Measurements from ENCODE around the gene ZFYVE1.

GRCh38 chr14:72943876-72944430 is 83.0 kb downstream of the ZFYVE1 start:
- TF ChIP-seq HDGF (IDR thresholded peaks at IDR 0.05; ENCODE audit: borderline replicate concordance), result no peak
- no peak for TF ChIP-seq BHLHE40 (IDR thresholded peaks at IDR 0.05; ENCODE audit: borderline replicate concordance)
- no peak for TF ChIP-seq ZNF384 (IDR thresholded peaks at IDR 0.05)
- TF ChIP-seq FOXK2 (IDR thresholded peaks at IDR 0.05), result no peak
- TF ChIP-seq SUZ12 (IDR thresholded peaks at IDR 0.05), result no peak
- TF ChIP-seq PKNOX1 (IDR thresholded peaks at IDR 0.05), result no peak

Measured in HEK293T (cell line).